Small intestine (tissue), 7 donors: ENCODE measurements around the gene LAMB3. TPM values are rescaled to one million over a fixed set of nuclear protein-coding genes. Genes with fewer than 3 reads are reported as not detected.

ENCODE experiments used
- DNase-seq, 2 donors: peaks; one replicate each; pipeline versions ENCODE4 v3.0.0 to v3.0.0-alpha.2; 2013
- FAIRE-seq: peaks from 2 replicates; lab custom pipeline; 2012; peaks lifted over from hg19 to GRCh38; lab: Jason Lieb, UNC
- H3K27ac ChIP-seq, 3 donors: one replicate each; pipeline ENCODE4 v1.5.1; 2013; ENCODE audit warnings: low read length in 2 of 3, mild to moderate bottlenecking in 2 of 3, control low read depth in 1 of 3, inconsistent platforms in 1 of 3, low read depth in 1 of 3, moderate library complexity in 1 of 3
- H3K27me3 ChIP-seq, 3 donors: one replicate each; pipeline ENCODE4 v1.6.1; 2013; ENCODE audit warnings: low read length in 3 of 3, inconsistent platforms in 1 of 3; ENCODE audit not compliant: control insufficient read depth in 3 of 3, insufficient read depth in 3 of 3
- H3K36me3 ChIP-seq, 3 donors: one replicate each; pipeline ENCODE4 v1.6.1; 2013; ENCODE audit warnings: low read length in 3 of 3, inconsistent platforms in 1 of 3, low read depth in 1 of 3, mild to moderate bottlenecking in 1 of 3, moderate library complexity in 1 of 3; ENCODE audit not compliant: control insufficient read depth in 3 of 3, insufficient read depth in 2 of 3
- H3K4me1 ChIP-seq, 3 donors: one replicate each; pipeline ENCODE4 v1.6.1; 2013; ENCODE audit warnings: low read length in 2 of 3, inconsistent platforms in 1 of 3, low read depth in 1 of 3, mild to moderate bottlenecking in 1 of 3, moderate library complexity in 1 of 3; ENCODE audit not compliant: control insufficient read depth in 3 of 3, insufficient read depth in 2 of 3
- H3K4me3 ChIP-seq, 3 donors: one replicate each; pipeline ENCODE4 v1.5.1; 2013; ENCODE audit warnings: low read length in 3 of 3, control low read depth in 1 of 3, inconsistent platforms in 1 of 3, low read depth in 1 of 3, mild to moderate bottlenecking in 1 of 3, moderate library complexity in 1 of 3
- H3K9me3 ChIP-seq, 2 donors: one replicate each; pipeline ENCODE4 v1.6.1; 2013; ENCODE audit warnings: low read depth in 1 of 2, low read length in 1 of 2; ENCODE audit not compliant: control insufficient read depth in 2 of 2, insufficient read depth in 1 of 2
- WGBS, 3 donors: extraction: QIAGEN DNeasy Blood & Tissue Kit; methylation state at CpG; one replicate each; pipeline ENCODE4 v1.1.7; 2013; 5-methylcytosine and 5-hydroxymethylcytosine counted together
- polyA plus RNA-seq, 4 donors: library from polyadenylated mRNA; stranded (reverse) in 3 of 4; unstranded in 1 of 4; fragments of 200-250 nt in 3 of 4; fragments of 120-200 nt in 1 of 4; gene quantifications; one replicate each; pipeline versions ENCODE4 v1.2.1 to v1.2.3, GENCODE V29; 2013
- donor health status: healthy with polysubstance abuse.
- donor health status: control.
- donor health status: control.
- donor health status: Bipolar disorder and iron deficiency.
- donor health status: healthy.

The LAMB3 gene
- polyA plus RNA-seq, 4 donors, result 33.8 to 218 (median 49.6) TPM

GRCh38 chr1:209659909-209660308 is 7.7 kb upstream of the LAMB3 start:
- Histone ChIP-seq H3K4me1 (peaks cover 13 to 57% (median 14%) of the 10 kb centered on the region in 3 donors), H3K4me3 (no peak overlapping the region), H3K36me3 (no peaks in the 10 kb centered on the region), H3K9me3 (no peaks in the 10 kb centered on the region), H3K27ac (no peak overlapping the region), H3K27me3 (no peaks in the 10 kb centered on the region)
- DNase-seq, result no peak
- 31 to 46% (median 36%) methylated on average over 5 of the region's 5 CpGs for WGBS, 3 donors
- no peak for FAIRE-seq

DNA sequence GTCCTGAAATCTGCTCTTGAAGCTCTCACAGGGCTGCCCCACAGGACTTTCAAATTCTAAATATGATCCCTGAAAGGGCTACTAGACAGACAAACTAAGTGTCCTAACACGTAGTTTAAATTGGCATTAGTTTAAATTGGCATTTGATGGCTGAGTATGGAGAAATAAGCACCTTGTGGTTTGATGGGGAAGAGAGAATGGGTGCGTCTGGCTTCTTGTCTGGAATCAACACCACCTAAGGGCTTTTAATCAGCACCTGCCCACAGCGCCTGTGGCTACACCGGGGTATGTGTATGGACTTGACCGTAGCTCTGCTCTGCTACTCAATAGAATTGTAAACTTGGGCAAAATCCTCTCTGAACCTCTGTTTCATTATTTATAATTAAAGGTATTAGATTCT is 5.7 kb upstream of the LAMB3 start:
- 53 to 75% (median 74%) methylated on average over 5 of the region's 5 CpGs for WGBS, 3 donors

DNA sequence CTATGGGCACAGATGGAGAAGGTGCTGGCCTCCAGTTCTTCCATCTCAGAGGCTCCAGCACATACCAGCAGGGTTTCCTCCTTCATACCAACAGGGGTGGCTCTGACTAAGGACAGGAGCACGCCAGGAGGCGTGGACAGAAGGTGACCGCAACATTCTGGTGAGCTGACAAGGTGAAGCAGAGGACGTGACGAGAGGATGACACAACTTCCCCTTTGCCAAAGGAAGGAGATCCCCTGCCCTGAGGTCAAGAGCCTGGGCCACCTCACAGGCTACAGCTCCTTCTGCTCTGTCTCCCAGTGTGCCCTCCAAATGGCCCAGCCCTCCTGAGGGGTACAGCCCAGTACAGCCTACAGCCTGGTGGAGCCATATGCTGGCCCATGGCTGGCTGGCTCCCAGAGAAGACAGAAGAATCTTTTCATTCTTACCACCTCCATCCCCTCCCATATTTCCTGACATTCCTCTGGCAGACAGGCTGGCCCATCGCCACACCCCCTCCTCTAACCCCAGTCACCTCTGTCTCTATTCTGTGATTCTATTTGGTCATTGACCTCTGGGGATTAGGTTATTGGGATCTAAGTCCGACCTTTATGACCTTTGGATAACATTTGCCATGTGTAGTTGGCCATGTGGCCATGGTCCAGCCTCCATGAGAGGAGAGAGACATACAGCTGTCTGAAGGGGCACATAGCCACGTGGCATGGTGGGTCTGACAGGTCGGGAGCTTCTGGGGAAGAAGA is 5.1 kb upstream of the LAMB3 start:
- H3K9me3 ChIP-seq, result no peaks in the 10 kb centered on the region
- DNase-seq (peak in 1 of 2 donors; percentile 48), FAIRE-seq (no peak)
- 60 to 73% (median 72%) methylated on average over 9 of the region's 9 CpGs for WGBS, 3 donors
- no peaks in the 10 kb centered on the region for H3K36me3 ChIP-seq
- H3K4me3 ChIP-seq, result no peak overlapping the region
- H3K4me1 ChIP-seq, result peaks cover 13 to 68% (median 15%) of the 10 kb centered on the region in 3 donors
- H3K27me3 ChIP-seq, result no peaks in the 10 kb centered on the region
- peak overlapping the region in 2 of 3 donors; percentile 12 to 70 for H3K27ac ChIP-seq

More for the DNA sequence above, 5.7 kb upstream of the LAMB3 start:
- Histone ChIP-seq H3K4me3 (no peak overlapping the region), H3K4me1 (peaks cover 15 to 74% (median 18%) of the 10 kb centered on the region in 3 donors), H3K9me3 (no peaks in the 10 kb centered on the region), H3K27ac (peak overlapping the region in 1 of 3 donors; percentile 70), H3K27me3 (no peaks in the 10 kb centered on the region), H3K36me3 (no peaks in the 10 kb centered on the region)
- no peak for FAIRE-seq
- DNase-seq, result no peak

DNA sequence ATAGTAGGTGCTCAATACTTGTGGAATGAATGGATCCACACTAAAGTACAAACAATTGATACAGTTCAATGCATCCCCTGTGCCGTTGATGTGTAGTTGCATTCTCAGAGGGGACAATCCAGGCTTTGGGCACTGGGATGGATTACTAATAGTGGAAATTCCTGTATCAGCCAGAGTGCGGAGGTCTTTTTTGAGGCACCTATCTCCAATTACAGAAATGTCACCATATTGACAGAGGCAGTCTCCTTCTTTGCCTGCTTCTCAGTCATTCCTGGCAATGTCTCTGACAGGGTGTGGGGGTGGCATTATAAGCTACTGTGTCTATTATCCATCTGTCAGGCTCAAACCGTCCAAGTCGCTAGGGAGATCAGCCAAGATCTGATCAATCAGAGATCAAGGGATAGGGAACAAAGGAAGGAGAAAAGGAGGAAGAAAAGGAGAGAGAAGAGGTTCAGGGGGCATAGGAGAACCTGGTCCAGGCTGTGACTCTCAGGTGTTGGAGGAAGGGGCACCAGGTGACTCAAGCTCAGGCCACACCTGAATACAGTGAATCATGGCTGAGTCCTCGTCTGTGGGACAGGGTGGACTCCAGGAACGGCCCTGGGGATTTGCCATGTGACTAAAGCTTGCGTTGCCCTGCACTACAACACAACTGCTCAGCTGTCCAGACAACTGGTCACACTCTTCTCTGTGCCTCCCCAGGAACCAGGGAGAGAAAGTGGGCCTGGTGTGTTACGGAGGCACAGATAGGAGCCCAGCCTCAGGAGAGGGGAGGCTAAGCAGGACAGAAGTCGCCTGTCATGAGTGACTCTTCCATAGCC is 3.4 kb upstream of the LAMB3 start:
- H3K27me3 ChIP-seq, result no peaks in the 10 kb centered on the region
- peak overlapping the region; percentile 32 to 99 (median 54) for H3K27ac ChIP-seq
- DNase-seq (peak; percentile 71 to 80), FAIRE-seq (no peak)
- peaks cover 14 to 75% (median 19%) of the 10 kb centered on the region in 3 donors for H3K4me1 ChIP-seq
- WGBS, 3 donors, result 46 to 72% (median 60%) methylated on average over 9 of the region's 9 CpGs
- no peaks in the 10 kb centered on the region for H3K9me3 ChIP-seq
- H3K36me3 ChIP-seq, result peaks cover 0 to under 1% (median 0%) of the 10 kb centered on the region in 3 donors
- no peak overlapping the region for H3K4me3 ChIP-seq

DNA sequence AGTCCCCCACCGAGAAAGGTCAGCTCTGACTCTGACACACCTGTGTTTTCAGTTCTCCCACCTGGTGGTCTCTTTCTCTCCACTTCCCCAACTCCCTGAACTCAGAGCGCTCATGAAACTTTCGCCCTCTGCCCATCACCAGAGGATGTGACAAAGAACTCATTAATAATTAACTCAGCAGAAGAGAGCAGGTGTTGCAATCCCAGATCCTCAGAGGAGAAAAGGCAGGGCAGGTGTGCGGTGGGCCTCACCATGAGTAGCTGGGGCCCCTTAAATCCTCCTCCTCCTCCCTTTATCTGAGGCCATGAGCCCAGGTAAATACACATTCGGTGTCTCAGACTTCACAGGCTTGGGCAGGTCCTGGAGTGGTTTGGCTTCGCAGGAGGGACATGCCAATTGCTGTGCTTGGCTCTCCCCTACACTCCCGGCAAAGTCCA is 1.7 kb upstream of the LAMB3 start:
- Histone ChIP-seq H3K27ac (peak overlapping the region; percentile 92 to 99 (median 95)), H3K36me3 (peaks cover 0 to 13% (median 0%) of the 10 kb centered on the region in 3 donors), H3K9me3 (no peaks in the 10 kb centered on the region), H3K27me3 (no peaks in the 10 kb centered on the region), H3K4me3 (peak overlapping the region in 1 of 3 donors; percentile 7), H3K4me1 (peaks cover 17 to 82% (median 27%) of the 10 kb centered on the region in 3 donors)
- WGBS, 3 donors, result 19 to 63% (median 32%) methylated on average over 7 of the region's 7 CpGs
- peak; percentile 90 to 92 for DNase-seq
- FAIRE-seq, result no peak

- DNase-seq (peak; percentile 94 to 99), FAIRE-seq (peak; percentile 57)
- H3K27ac ChIP-seq, result peak overlapping the region; percentile 95 to 99 (median 97)
- whole genome bisulfite sequencing, 3 donors, result 12 to 43% (median 36%) methylated on average over 3 of the region's 3 CpGs
- peaks cover 22 to 79% (median 25%) of the 10 kb centered on the region in 3 donors for H3K4me1 ChIP-seq
- peaks cover 0 to 20% (median 2%) of the 10 kb centered on the region in 3 donors for H3K36me3 ChIP-seq
- H3K27me3 ChIP-seq, result no peaks in the 10 kb centered on the region
- peak overlapping the region in 2 of 3 donors; percentile 58 to 62 for H3K4me3 ChIP-seq
- no peaks in the 10 kb centered on the region for H3K9me3 ChIP-seq
These were observed 712 bp upstream of the LAMB3 start for GRCh38 chr1:209652873-209653401.

GRCh38 chr1:209651138-209651587 is 1.1 kb downstream of the LAMB3 start:
- H3K27me3 ChIP-seq, result no peaks in the 10 kb centered on the region
- H3K27ac ChIP-seq, result peak overlapping the region; percentile 85 to 99 (median 95)
- 3 to 19% (median 17%) methylated on average over 5 of the region's 5 CpGs for WGBS, 3 donors
- H3K4me3 ChIP-seq, result peak overlapping the region in 2 of 3 donors; percentile 58 to 62
- H3K9me3 ChIP-seq, result no peaks in the 10 kb centered on the region
- FAIRE-seq (no peak), DNase-seq (peak; percentile 89 to 93)
- peaks cover 21 to 71% (median 22%) of the 10 kb centered on the region in 3 donors for H3K4me1 ChIP-seq
- peaks cover 0 to 34% (median 4%) of the 10 kb centered on the region in 3 donors for H3K36me3 ChIP-seq

GRCh38 chr1:209650454-209650853 is 1.8 kb downstream of the LAMB3 start:
- FAIRE-seq (no peak), DNase-seq (no peak)
- Histone ChIP-seq H3K27ac (peak overlapping the region; percentile 1 to 99 (median 95)), H3K9me3 (no peaks in the 10 kb centered on the region), H3K4me1 (peaks cover 20 to 71% (median 22%) of the 10 kb centered on the region in 3 donors), H3K27me3 (no peaks in the 10 kb centered on the region), H3K36me3 (peaks cover 0 to 39% (median 4%) of the 10 kb centered on the region in 3 donors), H3K4me3 (peak overlapping the region in 2 of 3 donors; percentile 18 to 62)
- 57 to 88% (median 71%) methylated on average over 1 of the region's 1 CpG for WGBS, 3 donors
